GM23248 (cell line): ENCODE data around the gene DAB2IP.

ENCODE experiments used
- EZH2 ChIP-seq: fragments of 200-600 bp; sonication (generic); IDR thresholded peaks from 2 replicates; pipeline ENCODE4 v1.6.1; 2018; ENCODE audit warnings: antibody characterized with exemption, mild to moderate bottlenecking; ENCODE audit not compliant: insufficient read depth, poor library complexity, severe bottlenecking
- EZH2phosphoT487 ChIP-seq: fragments of 200-600 bp; sonication (generic); IDR thresholded peaks from 2 replicates; pipeline ENCODE4 v1.6.1; 2018; ENCODE audit warnings: antibody characterized with exemption, moderate library complexity, mild to moderate bottlenecking, low read depth; ENCODE audit not compliant: insufficient read depth

DNA sequence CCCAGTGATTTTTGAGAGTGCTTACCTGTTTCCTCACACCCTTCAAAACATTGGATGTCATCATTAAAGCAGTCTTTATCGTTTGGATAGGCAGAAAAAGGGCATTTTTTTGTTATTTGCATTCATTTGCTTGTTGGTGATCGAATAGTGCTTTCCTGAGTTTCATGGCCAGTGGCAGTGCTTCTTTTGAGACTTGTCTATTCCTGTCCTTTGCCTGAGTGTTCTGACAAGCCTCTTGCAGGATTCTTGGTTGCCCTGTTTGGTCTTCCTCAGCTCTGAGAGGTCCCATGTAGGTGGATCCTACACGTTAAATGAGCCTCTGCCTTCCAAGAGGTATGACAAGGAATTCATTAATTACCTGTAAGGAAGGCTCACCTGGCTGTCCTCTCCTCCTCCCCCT lies 52.8 kb downstream of the DAB2IP start:
- TF ChIP-seq EZH2phosphoT487 (no peak), EZH2 (no peak)
